Hematopoietic multipotent progenitor cell treated with erythropoietin and hydrocortisone succinate and interleukin-3 and kit ligand, for 17 days (in vitro differentiated cells): ENCODE data around the gene SPTY2D1.
"Not testable (repeated sequence)": the region's sequence is repeated elsewhere in the genome, so short reads cannot be mapped to it uniquely, and the experiment has no call there.

Source experiments
- DNase-seq: peaks from one replicate; pipeline ENCODE4 v3.0.0-alpha.2; 2015; ENCODE audit warnings: low spot score

Gene SPTY2D1

GRCh38 chr11:18634140-18635032 is at the start of gene SPTY2D1:
TSS of gene SPTY2D1 (minus strand) at chr11:18634342. CDS start at chr11:18634257, 85 bp downstream.
- peak; percentile 98 for DNase-seq

- no peak for DNase-seq
These were observed 48.3 kb upstream of the SPTY2D1 start for GRCh38 chr11:18682466-18682865.

- DNase-seq: not testable (repeated sequence)
These were observed 47.8 kb upstream of the SPTY2D1 start for GRCh38 chr11:18681949-18682348.

GRCh38 chr11:18677560-18677959 is 43.4 kb upstream of the SPTY2D1 start:
- no peak for DNase-seq

GRCh38 chr11:18676803-18677202 is 42.7 kb upstream of the SPTY2D1 start:
- DNase-seq: no peak

GRCh38 chr11:18672209-18672608 is 38.1 kb upstream of the SPTY2D1 start:
- not testable (repeated sequence) for DNase-seq

- no peak for DNase-seq
These were observed 37.1 kb upstream of the SPTY2D1 start for GRCh38 chr11:18671246-18671645.

- DNase-seq: no peak
These were observed 35.6 kb upstream of the SPTY2D1 start for GRCh38 chr11:18669711-18670110.

GRCh38 chr11:18669219-18669596 is 35.1 kb upstream of the SPTY2D1 start:
- no peak for DNase-seq

GRCh38 chr11:18668131-18668530 is 34.0 kb upstream of the SPTY2D1 start:
- DNase-seq: no peak

- DNase-seq: not testable (repeated sequence)
These were observed 31.3 kb upstream of the SPTY2D1 start for GRCh38 chr11:18665353-18665872.

GRCh38 chr11:18657673-18658072 is 23.5 kb upstream of the SPTY2D1 start:
- DNase-seq: no peak

- DNase-seq: peak; percentile 75
These were observed 16.9 kb upstream of the SPTY2D1 start for GRCh38 chr11:18650859-18651557.

GRCh38 chr11:18650353-18650752 is 16.2 kb upstream of the SPTY2D1 start:
- no peak for DNase-seq

- DNase-seq: not testable (repeated sequence)
These were observed 8.9 kb upstream of the SPTY2D1 start for GRCh38 chr11:18643034-18643433.

GRCh38 chr11:18641677-18642076 is 7.5 kb upstream of the SPTY2D1 start:
- no peak for DNase-seq

- peak; percentile 27 for DNase-seq
These were observed 644 bp downstream of the SPTY2D1 start for GRCh38 chr11:18633256-18634139.

- DNase-seq: no peak
These were observed 1.3 kb downstream of the SPTY2D1 start for GRCh38 chr11:18632841-18633240.

GRCh38 chr11:18624161-18624560 is 10.0 kb downstream of the SPTY2D1 start:
- no peak for DNase-seq

GRCh38 chr11:18623707-18624106 is 10.4 kb downstream of the SPTY2D1 start:
- DNase-seq: no peak

- no peak for DNase-seq
These were observed 15.7 kb downstream of the SPTY2D1 start for GRCh38 chr11:18618342-18619025.
